Vagina (tissue), 2 donors: ENCODE measurements around the gene TNFRSF9. TPM values are rescaled to one million over a fixed set of nuclear protein-coding genes. Genes with fewer than 3 reads are reported as not detected.
A peak's percentile ranks its signal among the peaks of the same experiment; 100 is the strongest.
"Not testable (repeated sequence)": the region's sequence is repeated elsewhere in the genome, so short reads cannot be mapped to it uniquely, and the experiment has no call there.

Experiments
- DNase-seq, 2 donors: peaks; one replicate each; pipeline ENCODE4 v3.0.0-alpha.2; 2017; ENCODE audit errors: extremely low spot score in 2 of 2
- H3K27ac ChIP-seq: fragments of 200-600 bp; sonication (generic); one replicate; pipeline ENCODE4 v1.5.1; 2019
- H3K27me3 ChIP-seq: fragments of 200-600 bp; sonication (generic); one replicate; pipeline ENCODE4 v1.5.1; 2019
- H3K36me3 ChIP-seq, 2 donors: fragments of 200-600 bp; sonication (generic); one replicate each; pipeline ENCODE4 v1.5.1; 2017 to 2019
- H3K4me1 ChIP-seq: fragments of 200-600 bp; sonication (generic); one replicate; pipeline ENCODE4 v1.5.1; 2019
- H3K4me3 ChIP-seq, 2 donors: fragments of 200-600 bp; sonication (generic); 1 replicate in 1 of 2; 2 replicates in 1 of 2; pipeline ENCODE4 v1.5.1; 2016 to 2019
- H3K9me3 ChIP-seq: fragments of 200-600 bp; sonication (generic); one replicate; pipeline ENCODE4 v1.5.1; 2019
- POLR2A ChIP-seq, 2 donors: fragments of 450-650 bp; IDR thresholded peaks; one replicate each; pipeline ENCODE4 v1.6.1; 2017; ENCODE audit warnings: antibody characterized with exemption in 2 of 2, mild to moderate bottlenecking in 2 of 2, moderate library complexity in 2 of 2
- POLR2AphosphoS5 ChIP-seq, 2 donors: sonication (generic); formaldehyde crosslinking; IDR thresholded peaks; one replicate each; pipeline ENCODE4 v1.9.0; 2017; ENCODE audit warnings: antibody characterized with exemption in 2 of 2, mild to moderate bottlenecking in 2 of 2, low read depth in 1 of 2; ENCODE audit not compliant: insufficient read depth in 1 of 2
- intact Hi-C: fragments of 100-400 bp; cut with DNase I; formaldehyde crosslinking; loops from one replicate; pipeline ENCODE4 v1.15.1; 2023
- total RNA-seq: library from RNA; depleted of rRNA; stranded (reverse); fragments of >200 nt; gene quantifications from one replicate; pipeline ENCODE4 v1.2.3, GENCODE V29; 2016
- TF ChIP-seq, protein P1 (sequence below), 3 experiments: fragments of 450-650 bp in 2 of 3; fragments of 200-600 bp in 1 of 3; sonication (generic) in 1 of 3; IDR thresholded peaks; one replicate each; pipeline ENCODE4 v1.5.1; 2017 to 2019; ENCODE audit warnings: antibody characterized with exemption in 3 of 3, mild to moderate bottlenecking in 2 of 3, moderate library complexity in 2 of 3

Gene TNFRSF9
- total RNA-seq, 1 donor from 2014 or later = not detected

GRCh38 chr1:7954683-7955082 lies 14.0 kb upstream of the TNFRSF9 start:
- H3K27ac ChIP-seq = peak overlapping the region; percentile 90
- no peaks in the 10 kb centered on the region for H3K27me3 ChIP-seq
- H3K36me3 ChIP-seq = no peaks in the 10 kb centered on the region
- H3K4me3 ChIP-seq = peak overlapping the region; percentile 75 to 85
- TF ChIP-seq, protein P1, sequence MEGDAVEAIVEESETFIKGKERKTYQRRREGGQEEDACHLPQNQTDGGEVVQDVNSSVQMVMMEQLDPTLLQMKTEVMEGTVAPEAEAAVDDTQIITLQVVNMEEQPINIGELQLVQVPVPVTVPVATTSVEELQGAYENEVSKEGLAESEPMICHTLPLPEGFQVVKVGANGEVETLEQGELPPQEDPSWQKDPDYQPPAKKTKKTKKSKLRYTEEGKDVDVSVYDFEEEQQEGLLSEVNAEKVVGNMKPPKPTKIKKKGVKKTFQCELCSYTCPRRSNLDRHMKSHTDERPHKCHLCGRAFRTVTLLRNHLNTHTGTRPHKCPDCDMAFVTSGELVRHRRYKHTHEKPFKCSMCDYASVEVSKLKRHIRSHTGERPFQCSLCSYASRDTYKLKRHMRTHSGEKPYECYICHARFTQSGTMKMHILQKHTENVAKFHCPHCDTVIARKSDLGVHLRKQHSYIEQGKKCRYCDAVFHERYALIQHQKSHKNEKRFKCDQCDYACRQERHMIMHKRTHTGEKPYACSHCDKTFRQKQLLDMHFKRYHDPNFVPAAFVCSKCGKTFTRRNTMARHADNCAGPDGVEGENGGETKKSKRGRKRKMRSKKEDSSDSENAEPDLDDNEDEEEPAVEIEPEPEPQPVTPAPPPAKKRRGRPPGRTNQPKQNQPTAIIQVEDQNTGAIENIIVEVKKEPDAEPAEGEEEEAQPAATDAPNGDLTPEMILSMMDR (IDR thresholded peaks at IDR 0.05) = no peak
- TF ChIP-seq POLR2AphosphoS5 (IDR thresholded peaks at IDR 0.05; ENCODE audit: insufficient read depth in 1 of 2, low read depth in 1 of 2) = no peak
- TF ChIP-seq POLR2A (IDR thresholded peaks at IDR 0.05) = no peak
- peaks cover 8% of the 10 kb centered on the region for H3K4me1 ChIP-seq
- no peak for DNase-seq
- no peaks in the 10 kb centered on the region for H3K9me3 ChIP-seq
- intact Hi-C loops = no loop called here

DNA sequence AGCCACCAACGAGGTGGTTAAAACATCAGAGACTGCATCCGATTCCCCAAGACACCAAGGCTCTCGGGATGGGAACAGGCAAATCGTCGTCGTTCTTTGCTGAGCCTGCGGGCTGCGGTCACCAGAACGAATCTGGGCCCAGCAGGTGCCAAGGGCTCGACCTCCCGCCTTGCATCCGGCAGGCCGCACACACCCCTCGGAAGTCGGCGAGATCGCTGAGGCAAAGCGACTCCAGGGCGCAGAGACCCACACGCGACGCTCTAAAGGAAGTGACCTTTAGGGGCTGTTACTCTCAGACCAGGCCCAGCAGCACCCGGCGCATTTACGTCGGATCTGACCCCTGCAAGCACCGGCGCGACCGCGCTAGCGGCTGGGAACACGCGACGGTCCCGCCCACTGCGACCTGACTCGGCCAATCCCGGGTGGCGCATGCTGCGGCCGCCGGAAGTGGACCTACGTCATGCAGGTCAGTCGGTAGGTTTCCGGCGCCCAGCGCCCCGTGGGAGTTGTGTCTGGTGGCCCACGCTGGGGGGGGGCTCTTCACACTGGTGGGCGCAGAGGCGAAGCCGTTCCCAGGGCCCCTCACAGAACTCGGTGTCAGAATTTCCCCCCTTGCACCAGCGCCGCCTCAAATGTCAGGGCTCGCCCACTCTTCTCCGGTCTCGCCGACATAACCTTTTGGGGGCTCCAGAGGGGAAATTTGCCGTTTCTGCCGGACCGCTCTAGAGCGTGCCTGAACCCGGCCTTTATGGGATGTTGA lies 13.4 kb upstream of the TNFRSF9 start:
- Histone ChIP-seq H3K27ac (peak overlapping the region; percentile 90), H3K4me1 (peaks cover 8% of the 10 kb centered on the region), H3K27me3 (no peaks in the 10 kb centered on the region), H3K36me3 (no peaks in the 10 kb centered on the region), H3K4me3 (peak overlapping the region; percentile 75 to 85), H3K9me3 (no peaks in the 10 kb centered on the region)
- intact Hi-C loops = no loop called here
- peak in 1 of 2 donors; percentile 92 for DNase-seq
- TF ChIP-seq, protein P1 (IDR thresholded peaks at IDR 0.05) = no peak
- peak; percentile 86 to 88 for TF ChIP-seq POLR2AphosphoS5 (IDR thresholded peaks at IDR 0.05; ENCODE audit: insufficient read depth in 1 of 2, low read depth in 1 of 2)

DNA sequence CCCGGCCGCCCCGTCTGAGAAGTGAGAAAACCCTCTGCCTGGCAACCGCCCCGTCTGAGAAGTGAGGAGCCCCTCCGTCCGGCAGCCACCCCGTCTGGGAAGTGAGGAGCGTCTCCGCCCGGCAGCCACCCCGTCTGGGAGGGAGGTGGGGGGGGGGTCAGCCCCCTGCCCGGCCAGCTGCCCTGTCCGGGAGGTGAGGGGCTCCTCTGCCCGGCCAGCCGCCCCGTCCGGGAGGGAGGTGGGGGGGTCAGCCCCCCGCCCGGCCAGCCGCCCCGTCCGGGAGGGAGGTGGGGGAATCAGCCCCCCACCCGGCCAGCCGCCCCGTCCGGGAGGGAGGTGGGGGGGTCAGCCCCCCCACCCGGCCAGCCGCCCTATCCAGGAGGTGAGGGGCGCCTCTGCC lies 12.2 kb upstream of the TNFRSF9 start:
- H3K4me3 ChIP-seq, DNase-seq, H3K27me3 ChIP-seq, intact Hi-C loops, H3K27ac ChIP-seq, H3K9me3 ChIP-seq, H3K36me3 ChIP-seq, H3K4me1 ChIP-seq: not testable (repeated sequence)

GRCh38 chr1:7948960-7949359 lies 8.3 kb upstream of the TNFRSF9 start:
- TF ChIP-seq, protein P1 (IDR thresholded peaks at IDR 0.05) = no peak
- TF ChIP-seq POLR2A (IDR thresholded peaks at IDR 0.05) (no peak), POLR2AphosphoS5 (IDR thresholded peaks at IDR 0.05; ENCODE audit: insufficient read depth in 1 of 2, low read depth in 1 of 2) (no peak)
- Histone ChIP-seq H3K36me3 (no peaks in the 10 kb centered on the region), H3K9me3 (no peaks in the 10 kb centered on the region), H3K4me1 (no peaks in the 10 kb centered on the region), H3K4me3 (no peak overlapping the region), H3K27me3 (no peaks in the 10 kb centered on the region), H3K27ac (no peak overlapping the region)
- DNase-seq = no peak
- intact Hi-C loops = no loop called here

DNA sequence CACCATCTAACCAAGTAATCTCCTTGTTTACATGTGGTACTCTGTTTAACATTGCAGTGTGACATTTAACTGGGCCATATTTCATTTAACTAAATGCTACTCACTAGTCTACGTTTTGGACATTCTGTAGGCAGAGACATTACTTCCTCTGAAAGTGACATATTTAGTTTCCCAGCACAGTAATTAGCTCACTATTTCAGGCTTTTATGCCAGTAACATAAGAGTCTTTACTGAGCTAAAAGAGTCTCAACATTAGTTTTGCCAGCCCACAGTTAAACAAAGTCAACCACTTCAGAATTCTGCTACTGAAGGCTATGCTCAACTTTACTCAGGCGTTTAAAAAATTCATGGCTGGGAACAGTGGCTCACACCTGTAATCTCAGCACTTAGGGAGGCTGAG lies 2.6 kb upstream of the TNFRSF9 start:
- Histone ChIP-seq H3K36me3 (no peaks in the 10 kb centered on the region), H3K4me3 (no peak overlapping the region), H3K27me3 (no peaks in the 10 kb centered on the region), H3K4me1 (no peaks in the 10 kb centered on the region), H3K9me3 (no peaks in the 10 kb centered on the region), H3K27ac (no peak overlapping the region)
- no peak for DNase-seq
- TF ChIP-seq POLR2A (IDR thresholded peaks at IDR 0.05) (no peak), POLR2AphosphoS5 (IDR thresholded peaks at IDR 0.05; ENCODE audit: insufficient read depth in 1 of 2, low read depth in 1 of 2) (no peak)
- TF ChIP-seq, protein P1 (IDR thresholded peaks at IDR 0.05) = no peak
- intact Hi-C loops = no loop called here
